ENCODE results near the gene TBX10. TPM values are rescaled to one million over a fixed set of nuclear protein-coding genes. Genes with fewer than 3 reads are reported as not detected.
"Not testable (repeated sequence)": the region's sequence is repeated elsewhere in the genome, so short reads cannot be mapped to it uniquely, and the experiment has no call there.

The TBX10 gene
- total RNA-seq (not detected), polyA plus RNA-seq (not detected)
- long read RNA-seq, donor 1 = 0 reads
- long read RNA-seq, donor 2 = 0 reads
- long read RNA-seq, donor 3 = 0 reads
- long read RNA-seq, donor 4 = 0 reads
- long read RNA-seq, donor 5 = 0 reads
- long read RNA-seq, donor 6 = 0 reads
- long read RNA-seq, donor 7 = 0 reads
- long read RNA-seq, donor 8 = 0 reads
- long read RNA-seq, donor 9 = 0 reads
- long read RNA-seq, donor 10 = 0 reads

DNA sequence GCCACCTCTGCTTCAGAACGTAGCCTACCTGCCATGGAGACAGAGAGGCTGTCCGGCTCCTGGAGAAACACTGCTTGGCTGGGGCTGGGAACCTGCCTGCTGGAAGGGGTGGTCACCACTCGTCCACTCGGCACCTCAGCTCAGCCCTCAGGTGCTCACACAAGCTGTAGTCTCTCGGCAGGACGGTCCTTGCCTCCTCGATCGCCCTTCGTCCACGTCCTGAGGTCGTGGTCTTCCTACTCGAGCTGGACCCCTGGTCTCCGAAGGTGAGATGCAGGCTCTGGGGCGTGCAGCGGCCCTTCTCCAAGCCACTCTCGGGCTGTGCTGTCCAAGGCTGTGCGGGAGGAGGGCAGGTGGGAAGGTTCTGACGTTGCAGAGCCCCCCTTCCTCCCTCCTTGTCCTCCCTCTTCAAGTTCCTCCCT, at the start of gene TBX10:
TBX10 (minus strand) TSS at position 326 of the 422 bp plus-strand sequence; CDS start at position 35, 291 bp downstream.
- Histone ChIP-seq H3K27ac (no peak within 1 kb of the TSS), H3K4me1 (replicated peaks in 1 of 2) (no peaks in the 10 kb centered on the region), H3K9me3 (replicated peaks in 1 of 3) (no peaks in the 10 kb centered on the region), H3K4me3 (no peak within 1 kb of the TSS), H3K27me3 (peaks cover 17% of the 10 kb centered on the region), H3K36me3 (replicated peaks in 1 of 2) (no peaks in the 10 kb centered on the region)
- WGBS, 4 donors = 61 to 75% (median 68%) methylated on average over 12 to 18 of the region's 18 CpGs
- no peak for TF ChIP-seq POLR2A (IDR thresholded peaks at IDR 0.05)
- TF ChIP-seq, protein P1, sequence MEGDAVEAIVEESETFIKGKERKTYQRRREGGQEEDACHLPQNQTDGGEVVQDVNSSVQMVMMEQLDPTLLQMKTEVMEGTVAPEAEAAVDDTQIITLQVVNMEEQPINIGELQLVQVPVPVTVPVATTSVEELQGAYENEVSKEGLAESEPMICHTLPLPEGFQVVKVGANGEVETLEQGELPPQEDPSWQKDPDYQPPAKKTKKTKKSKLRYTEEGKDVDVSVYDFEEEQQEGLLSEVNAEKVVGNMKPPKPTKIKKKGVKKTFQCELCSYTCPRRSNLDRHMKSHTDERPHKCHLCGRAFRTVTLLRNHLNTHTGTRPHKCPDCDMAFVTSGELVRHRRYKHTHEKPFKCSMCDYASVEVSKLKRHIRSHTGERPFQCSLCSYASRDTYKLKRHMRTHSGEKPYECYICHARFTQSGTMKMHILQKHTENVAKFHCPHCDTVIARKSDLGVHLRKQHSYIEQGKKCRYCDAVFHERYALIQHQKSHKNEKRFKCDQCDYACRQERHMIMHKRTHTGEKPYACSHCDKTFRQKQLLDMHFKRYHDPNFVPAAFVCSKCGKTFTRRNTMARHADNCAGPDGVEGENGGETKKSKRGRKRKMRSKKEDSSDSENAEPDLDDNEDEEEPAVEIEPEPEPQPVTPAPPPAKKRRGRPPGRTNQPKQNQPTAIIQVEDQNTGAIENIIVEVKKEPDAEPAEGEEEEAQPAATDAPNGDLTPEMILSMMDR (IDR thresholded peaks at IDR 0.05) = no peak
- DNase-seq = no peak
- intact Hi-C loops (cut with DNase I) = loop anchor here in 1 of 2 donors (10.0 kb wide), 1 partner anchor 165 kb away; no protein-coding TSS in a partner anchor

DNA sequence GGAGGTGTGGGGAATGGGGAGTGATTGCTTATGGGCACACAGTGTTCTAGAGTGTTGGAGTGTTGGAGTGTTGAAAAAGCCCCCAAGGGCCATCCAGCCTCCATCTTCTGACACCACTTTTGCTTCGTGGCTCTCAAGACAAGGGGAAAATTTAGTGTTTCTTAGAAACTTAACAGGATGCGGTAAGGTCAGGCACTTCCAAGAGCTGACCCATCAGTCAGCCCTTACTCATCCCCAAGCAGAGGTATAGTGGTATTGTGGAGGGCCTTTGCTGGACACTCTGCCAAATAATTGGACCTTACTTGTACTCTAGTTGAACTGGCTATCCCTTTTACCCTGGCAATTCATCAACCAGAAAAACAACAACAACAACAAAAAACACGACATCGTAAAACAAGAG, 49.6 kb upstream of the TBX10 start:
- Histone ChIP-seq H3K27ac (no peak overlapping the region), H3K27me3 (no peaks in the 10 kb centered on the region), H3K36me3 (replicated peaks in 1 of 2) (no peaks in the 10 kb centered on the region), H3K9me3 (replicated peaks in 1 of 3) (no peaks in the 10 kb centered on the region), H3K4me1 (replicated peaks in 1 of 2) (peaks cover 0 to 8% of the 10 kb centered on the region in 2 donors), H3K4me3 (no peak overlapping the region)
- intact Hi-C loops (cut with DNase I) = no loop called here
- DNase-seq = no peak
- TF ChIP-seq, protein P1 (IDR thresholded peaks at IDR 0.05) = no peak
- no peak for TF ChIP-seq POLR2A (IDR thresholded peaks at IDR 0.05)
- WGBS, 4 donors = 71 to 77% (median 72%) methylated on average over 4 of the region's 4 CpGs

DNA sequence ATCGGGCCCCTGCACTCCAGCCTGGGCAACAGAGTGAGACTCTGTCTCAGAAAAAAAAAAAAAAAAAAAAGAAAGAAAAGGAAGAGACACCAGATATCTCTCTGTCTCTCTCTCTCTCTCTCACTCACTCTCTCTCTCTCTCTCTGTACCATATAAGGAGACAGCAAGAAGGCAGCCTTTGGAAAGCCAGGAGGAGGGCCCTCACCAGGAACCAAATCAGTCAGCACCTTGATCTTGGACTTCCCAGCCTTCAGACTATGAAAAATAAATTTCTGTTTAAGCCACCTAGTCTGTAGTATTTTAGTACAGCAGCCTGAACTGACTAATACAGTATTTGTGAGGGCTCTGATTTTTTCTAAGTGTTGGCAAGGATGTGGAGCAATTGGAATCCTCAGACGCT, 48.4 kb upstream of the TBX10 start:
- WGBS, 4 donors = 88 to 97% (median 95%) methylated on average over 2 of the region's 2 CpGs
- Histone ChIP-seq H3K27me3 (peaks cover 2% of the 10 kb centered on the region), H3K9me3 (replicated peaks in 1 of 3) (no peaks in the 10 kb centered on the region), H3K36me3 (replicated peaks in 1 of 2) (no peaks in the 10 kb centered on the region), H3K27ac (no peak overlapping the region), H3K4me1 (replicated peaks in 1 of 2) (peaks cover 0 to 8% of the 10 kb centered on the region in 2 donors), H3K4me3 (no peak overlapping the region)
- TF ChIP-seq, protein P1 (IDR thresholded peaks at IDR 0.05) = no peak
- no peak for TF ChIP-seq POLR2A (IDR thresholded peaks at IDR 0.05)
- no peak for DNase-seq
- intact Hi-C loops (cut with DNase I) = no loop called here

DNA sequence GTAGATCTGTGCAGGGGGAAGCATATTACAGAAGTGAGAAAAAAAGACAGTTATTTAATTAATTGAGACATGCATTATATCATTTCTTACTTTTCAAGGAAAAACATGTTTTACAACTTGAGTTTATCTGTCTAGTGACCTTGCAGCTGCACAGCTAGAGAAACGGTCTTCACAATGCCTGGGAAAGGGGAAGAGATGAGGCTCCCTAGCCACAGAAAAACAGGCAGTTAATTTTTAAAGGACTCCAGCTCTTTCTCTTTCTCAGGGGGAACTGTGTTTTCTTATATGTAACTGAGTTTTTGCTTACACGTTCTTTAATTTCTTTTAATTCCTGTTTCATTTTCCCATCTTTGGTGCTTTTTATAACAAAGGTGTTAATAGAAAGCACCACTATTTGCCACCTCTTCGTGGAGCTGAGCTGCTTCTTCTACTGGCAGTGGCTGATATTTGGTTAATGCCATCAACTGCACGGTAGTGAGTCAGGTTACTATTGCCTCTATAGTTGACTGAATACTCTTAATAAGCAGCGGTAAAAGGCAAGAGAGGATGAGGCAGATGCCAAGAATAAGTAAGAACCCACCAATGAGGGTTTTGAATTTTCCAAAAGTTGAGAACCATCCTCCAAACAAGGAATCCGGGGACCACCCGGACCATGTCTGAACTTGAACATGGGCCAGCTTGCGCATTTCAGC, 46.2 kb upstream of the TBX10 start:
- H3K27ac ChIP-seq; H3K27me3 ChIP-seq; H3K36me3 ChIP-seq (replicated peaks in 1 of 2); intact Hi-C loops (cut with DNase I); H3K4me3 ChIP-seq; DNase-seq; H3K9me3 ChIP-seq (replicated peaks in 1 of 3); H3K4me1 ChIP-seq (replicated peaks in 1 of 2): not testable (repeated sequence)
- 34 to 39% (median 37%) methylated on average over 8 of the region's 8 CpGs for WGBS, 4 donors

DNA sequence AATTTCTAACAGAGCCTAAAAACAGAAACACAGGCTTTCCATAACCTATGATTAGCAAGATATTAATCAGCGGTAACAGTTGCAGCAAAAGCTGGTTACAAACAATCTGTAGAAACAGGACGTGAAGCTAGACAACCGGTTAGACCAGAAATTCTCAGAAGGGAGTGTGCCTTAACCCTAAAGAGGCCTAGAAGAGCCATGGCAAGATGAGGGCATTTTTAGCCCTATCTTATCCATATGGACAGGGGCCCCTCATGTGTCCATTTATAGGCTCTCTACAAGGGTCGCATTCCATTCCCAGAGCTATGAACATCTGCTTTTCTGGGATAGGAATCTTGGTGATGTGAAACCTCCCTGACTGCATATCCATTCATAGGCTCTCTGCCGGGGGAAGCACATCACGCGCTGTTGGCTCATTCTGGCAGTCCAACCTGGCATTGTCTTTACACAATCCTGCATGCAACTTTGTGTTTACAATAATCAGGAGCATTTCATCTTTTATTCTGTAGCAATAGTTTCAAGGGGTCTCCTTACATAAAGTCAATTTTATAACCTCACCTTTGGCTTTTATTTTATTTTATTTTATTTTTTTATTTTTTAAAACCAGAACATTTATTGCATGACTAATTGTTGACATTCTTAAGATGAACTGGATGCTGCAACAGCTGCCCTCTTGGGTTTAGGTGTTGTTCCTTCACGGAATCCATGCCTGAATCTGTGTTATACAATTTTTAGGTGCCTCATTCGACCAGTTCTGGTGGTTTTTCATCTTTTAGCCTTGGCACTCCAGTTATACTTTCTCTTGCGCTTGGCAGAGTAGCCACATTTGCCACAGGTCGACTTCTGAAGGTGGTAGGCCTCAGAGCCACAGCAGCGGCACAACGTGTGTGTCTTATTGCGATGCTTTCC, 42.8 kb upstream of the TBX10 start:
- H3K27ac ChIP-seq; H3K4me1 ChIP-seq (replicated peaks in 1 of 2); intact Hi-C loops (cut with DNase I); H3K36me3 ChIP-seq (replicated peaks in 1 of 2); H3K9me3 ChIP-seq (replicated peaks in 1 of 3); DNase-seq; H3K27me3 ChIP-seq; H3K4me3 ChIP-seq: not testable (repeated sequence)
- WGBS, 4 donors = 80 to 83% (median 81%) methylated on average over 14 of the region's 14 CpGs
